HUES64 (cell line): Measurements from ENCODE around the gene CEP57.

ENCODE experiments used
- H3K27ac ChIP-seq: 2 replicates; pipeline ENCODE4 v1.7.0; 2013; ENCODE audit warnings: low read depth, low read length, inconsistent platforms
- H3K27me3 ChIP-seq: 2 replicates; pipeline ENCODE4 v1.6.1; 2013; ENCODE audit warnings: mild to moderate bottlenecking, low read length; ENCODE audit not compliant: insufficient read depth
- H3K36me3 ChIP-seq: 2 replicates; pipeline ENCODE4 v1.6.1; 2013; ENCODE audit warnings: mild to moderate bottlenecking, low read length; ENCODE audit not compliant: insufficient read depth
- H3K4me1 ChIP-seq: 2 replicates; pipeline ENCODE4 v1.6.1; 2013; ENCODE audit warnings: mild to moderate bottlenecking, low read length, moderate library complexity; ENCODE audit not compliant: insufficient read depth
- H3K4me3 ChIP-seq: 2 replicates; pipeline ENCODE4 v1.5.1; 2013; ENCODE audit warnings: mild to moderate bottlenecking, low read length, moderate library complexity
- H3K9ac ChIP-seq: 2 replicates; pipeline ENCODE4 v1.6.1; 2013; ENCODE audit warnings: mild to moderate bottlenecking, low read depth, low read length
- H3K9me3 ChIP-seq: 2 replicates; pipeline ENCODE4 v1.6.1; 2013; ENCODE audit warnings: low read depth, low read length; ENCODE audit not compliant: insufficient read depth
- WGBS: fragments of 150-250, 120-280 bp; methylation state at CpG from one replicate; pipeline ENCODE4 v1.1.7; 2013; ENCODE audit warnings: missing lambda C conversion rate; 5-methylcytosine and 5-hydroxymethylcytosine counted together

Gene CEP57

DNA sequence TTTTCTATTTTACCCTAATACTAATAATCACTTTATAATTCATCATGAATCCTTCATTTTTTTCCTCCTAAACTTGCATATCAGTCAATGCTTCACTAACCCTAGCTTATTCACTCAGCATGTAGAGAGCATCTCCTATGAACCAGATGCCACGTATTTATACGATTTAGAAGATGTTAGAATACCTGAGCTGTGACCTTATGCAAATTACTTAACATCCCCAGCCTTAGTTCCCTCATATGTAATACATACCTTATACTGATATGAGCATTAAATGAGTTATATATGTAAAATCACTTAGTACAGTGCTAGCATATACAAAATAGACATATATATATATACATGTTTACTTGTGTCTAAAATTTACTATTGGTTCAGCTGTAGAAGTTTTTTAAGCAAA is 9.8 kb upstream of the CEP57 start:
- Histone ChIP-seq H3K9ac (no peak overlapping the region), H3K36me3 (peaks cover 98% of the 10 kb centered on the region), H3K27ac (no peak overlapping the region), H3K4me3 (no peak overlapping the region), H3K9me3 (no peaks in the 10 kb centered on the region), H3K4me1 (no peaks in the 10 kb centered on the region), H3K27me3 (no peaks in the 10 kb centered on the region)
- 97% methylated on average over 2 of the region's 2 CpGs for WGBS

DNA sequence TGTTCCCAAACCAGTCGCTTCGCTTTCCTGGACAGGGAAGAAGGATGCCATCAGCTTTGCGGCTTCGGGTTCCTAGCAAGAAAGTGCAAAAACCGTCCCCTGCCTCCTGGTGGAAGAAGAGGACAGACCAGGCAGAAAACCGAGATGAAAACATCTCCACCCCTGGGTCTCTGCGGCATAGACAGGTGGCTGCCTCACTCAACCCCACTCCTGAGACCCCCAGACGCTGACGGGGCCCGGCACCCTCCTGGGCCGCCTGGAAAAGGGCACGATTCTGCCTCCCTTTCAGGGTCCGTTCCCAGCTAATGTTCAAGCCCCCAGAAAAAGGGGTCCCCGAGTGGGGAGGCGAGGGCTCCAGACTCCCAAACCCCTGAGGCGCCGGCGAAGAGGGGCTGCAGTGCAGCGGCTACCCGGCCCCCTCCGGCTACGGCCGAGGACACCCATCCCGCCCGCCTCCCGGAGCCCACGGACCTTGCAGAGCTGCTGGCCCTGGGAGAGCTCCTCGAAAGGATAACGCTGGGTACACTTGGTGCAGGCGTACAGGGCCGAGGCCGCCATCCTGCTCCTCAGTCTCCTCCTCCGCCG is 1.3 kb upstream of the CEP57 start:
- no peaks in the 10 kb centered on the region for H3K27me3 ChIP-seq
- peaks cover 11% of the 10 kb centered on the region for H3K4me1 ChIP-seq
- H3K27ac ChIP-seq, result peak overlapping the region; percentile 96
- peak overlapping the region; percentile 94 for H3K9ac ChIP-seq
- H3K9me3 ChIP-seq, result no peaks in the 10 kb centered on the region
- under 1% methylated on average over 34 of the region's 34 CpGs for WGBS
- peaks cover 38% of the 10 kb centered on the region for H3K36me3 ChIP-seq
- peak overlapping the region; percentile 87 for H3K4me3 ChIP-seq

DNA sequence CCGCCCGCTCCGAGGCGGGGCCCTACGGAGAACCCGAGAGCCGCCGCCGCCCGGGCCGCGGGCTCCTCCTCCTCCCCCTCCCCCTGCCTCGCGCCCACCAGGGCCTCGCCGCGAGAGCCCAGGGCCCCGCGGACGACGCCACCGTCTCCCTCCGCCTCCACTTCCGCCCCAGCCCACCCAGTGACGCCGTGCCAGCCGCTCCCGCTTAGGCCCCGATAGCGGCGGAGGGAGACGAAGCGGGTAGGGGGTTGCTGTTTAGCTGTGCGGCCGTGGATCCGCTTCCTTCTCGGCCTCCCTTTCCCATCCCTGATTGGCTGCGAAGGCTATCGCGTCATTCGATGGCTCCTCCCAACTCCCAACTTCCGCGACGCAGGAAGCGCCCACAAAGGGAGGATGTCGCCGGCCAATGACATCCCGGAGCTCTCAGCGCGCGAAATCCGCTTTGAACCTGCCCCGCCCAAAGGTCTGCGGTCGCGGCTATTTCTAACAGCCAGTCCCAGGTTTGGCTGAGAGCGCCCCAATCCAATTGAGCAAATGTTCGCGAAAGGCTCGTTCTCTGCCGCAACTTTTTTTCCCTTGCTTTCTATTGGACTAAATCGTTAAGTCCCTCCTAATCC is 684 bp upstream of the CEP57 start, which contains the start of gene FAM76B:
Gene FAM76B, minus strand, starts transcription at position 277 of the 617 bp plus-strand sequence. CDS start 304 bp downstream, outside the sequence.
- Histone ChIP-seq H3K9ac (peak within 1 kb of the TSS; percentile 94), H3K36me3 (peaks cover 34% of the 10 kb centered on the region), H3K9me3 (no peaks in the 10 kb centered on the region), H3K27ac (peak within 1 kb of the TSS; percentile 96), H3K4me3 (peak within 1 kb of the TSS; percentile 87), H3K4me1 (peaks cover 11% of the 10 kb centered on the region), H3K27me3 (no peaks in the 10 kb centered on the region)
- WGBS, result 1% methylated on average over 61 of the region's 62 CpGs

DNA sequence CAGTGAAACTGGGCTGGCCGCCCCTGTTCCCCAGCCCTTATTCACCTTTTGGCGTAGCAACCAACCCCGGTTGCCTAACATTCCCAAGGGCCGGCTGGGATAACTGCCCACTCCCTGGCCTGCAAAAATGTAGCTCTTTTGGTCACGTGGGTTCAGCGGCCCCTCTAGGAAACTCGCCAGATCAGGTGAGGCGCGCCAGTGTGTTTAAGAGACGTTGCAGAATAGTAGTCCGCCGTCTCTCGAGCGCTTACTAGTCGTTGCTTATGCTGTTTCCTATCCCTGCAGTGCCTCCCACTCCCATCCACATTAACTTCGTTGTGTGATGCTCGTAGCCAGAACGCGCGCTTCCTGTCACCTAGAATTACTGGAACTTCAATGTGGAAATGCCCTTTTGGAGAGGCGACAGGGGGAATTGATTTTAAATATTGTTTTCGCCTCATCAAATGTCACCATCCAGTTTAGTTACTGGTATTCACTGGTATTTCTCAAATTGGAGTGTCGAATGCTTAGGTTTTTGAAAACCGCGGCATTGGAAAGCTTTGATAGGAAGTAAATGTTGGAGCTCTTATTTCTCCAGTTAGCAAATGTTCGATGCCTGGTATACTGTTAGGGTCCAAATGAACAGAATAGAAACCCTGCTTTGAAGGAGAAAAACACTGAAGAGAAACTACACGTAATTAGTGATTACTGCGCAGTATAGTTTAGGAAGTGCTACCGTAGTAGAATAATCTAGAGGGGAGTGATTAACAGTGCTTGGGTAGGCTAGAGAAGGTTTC is 823 bp downstream of the CEP57 start:
- H3K36me3 ChIP-seq, result peaks cover 19% of the 10 kb centered on the region
- peaks cover 11% of the 10 kb centered on the region for H3K4me1 ChIP-seq
- H3K4me3 ChIP-seq, result peak overlapping the region; percentile 87
- peak overlapping the region; percentile 94 for H3K9ac ChIP-seq
- 3% methylated on average over 29 of the region's 29 CpGs for WGBS
- no peaks in the 10 kb centered on the region for H3K9me3 ChIP-seq
- H3K27me3 ChIP-seq, result no peaks in the 10 kb centered on the region
- peak overlapping the region; percentile 96 for H3K27ac ChIP-seq

DNA sequence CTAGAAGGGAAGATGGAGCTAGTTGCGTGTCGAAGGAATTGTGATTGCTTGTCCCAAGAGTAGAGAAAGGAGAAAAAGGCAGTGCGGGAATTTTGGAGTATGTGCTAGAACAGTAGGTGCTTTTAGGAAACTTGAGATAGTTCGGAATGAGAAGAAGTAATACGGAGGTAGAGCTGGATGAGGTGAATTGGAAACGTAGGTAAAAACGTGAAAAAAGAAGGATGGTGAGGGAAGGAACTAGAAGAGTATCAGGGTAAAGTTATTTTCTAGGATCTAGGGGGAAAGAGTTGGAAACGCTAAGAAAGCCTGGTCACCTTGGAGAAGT is 1.4 kb downstream of the CEP57 start:
- Histone ChIP-seq H3K27me3 (no peaks in the 10 kb centered on the region), H3K27ac (no peak overlapping the region), H3K36me3 (peaks cover 14% of the 10 kb centered on the region), H3K4me1 (peaks cover 11% of the 10 kb centered on the region), H3K9me3 (no peaks in the 10 kb centered on the region), H3K9ac (peak overlapping the region; percentile 94), H3K4me3 (peak overlapping the region; percentile 87)
- WGBS, result 20% methylated on average over 8 of the region's 8 CpGs

DNA sequence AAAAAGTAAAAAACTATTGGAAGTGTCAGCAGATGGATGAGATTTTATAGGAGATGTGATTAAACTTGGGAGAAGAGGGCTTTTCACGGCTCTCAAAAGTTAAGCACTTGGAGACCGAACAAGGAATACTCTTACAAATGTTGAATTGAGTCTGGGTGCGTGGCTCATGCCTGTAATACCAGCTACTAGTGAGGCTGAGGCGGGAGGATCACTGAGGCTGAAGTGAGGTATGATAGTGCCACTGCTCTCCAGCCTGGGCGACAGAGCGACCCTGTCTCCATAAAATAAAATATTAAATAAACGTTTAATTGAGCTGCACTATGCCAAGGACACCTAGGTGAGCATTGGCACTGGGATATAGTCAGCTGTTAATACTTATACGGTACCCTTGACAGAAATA is 1.9 kb downstream of the CEP57 start:
- Histone ChIP-seq H3K27ac (no peak overlapping the region), H3K4me3 (peak overlapping the region; percentile 87), H3K9ac (peak overlapping the region; percentile 94; the same call in 1 of the 2 replicates), H3K27me3 (no peaks in the 10 kb centered on the region), H3K4me1 (peaks cover 11% of the 10 kb centered on the region), H3K36me3 (peaks cover 9% of the 10 kb centered on the region), H3K9me3 (no peaks in the 10 kb centered on the region)
- 93% methylated on average over 8 of the region's 8 CpGs for WGBS

DNA sequence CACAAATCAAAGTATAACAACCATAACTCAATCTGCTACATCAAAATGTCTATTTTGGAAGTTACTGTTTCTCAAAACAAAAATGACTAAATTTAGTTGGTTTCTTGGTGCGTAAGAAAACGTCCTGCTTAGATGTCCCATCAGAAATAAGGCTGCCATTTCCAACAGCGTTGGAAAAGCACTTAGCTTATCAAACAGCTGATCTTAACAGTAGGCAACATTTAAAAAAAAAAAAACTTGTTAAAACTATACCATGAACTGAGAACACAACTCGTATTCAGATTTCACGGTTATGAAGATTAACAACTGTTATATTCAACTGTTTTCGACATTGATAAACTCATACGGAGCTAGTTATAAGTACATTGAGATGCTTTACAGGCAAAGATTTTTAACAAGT is 2.4 kb downstream of the CEP57 start:
- peaks cover 11% of the 10 kb centered on the region for H3K4me1 ChIP-seq
- H3K9ac ChIP-seq, result no peak overlapping the region
- no peaks in the 10 kb centered on the region for H3K27me3 ChIP-seq
- no peak overlapping the region for H3K27ac ChIP-seq
- H3K36me3 ChIP-seq, result peaks cover 4% of the 10 kb centered on the region
- H3K4me3 ChIP-seq, result no peak overlapping the region
- WGBS, result 95% methylated on average over 7 of the region's 7 CpGs
- no peaks in the 10 kb centered on the region for H3K9me3 ChIP-seq

DNA sequence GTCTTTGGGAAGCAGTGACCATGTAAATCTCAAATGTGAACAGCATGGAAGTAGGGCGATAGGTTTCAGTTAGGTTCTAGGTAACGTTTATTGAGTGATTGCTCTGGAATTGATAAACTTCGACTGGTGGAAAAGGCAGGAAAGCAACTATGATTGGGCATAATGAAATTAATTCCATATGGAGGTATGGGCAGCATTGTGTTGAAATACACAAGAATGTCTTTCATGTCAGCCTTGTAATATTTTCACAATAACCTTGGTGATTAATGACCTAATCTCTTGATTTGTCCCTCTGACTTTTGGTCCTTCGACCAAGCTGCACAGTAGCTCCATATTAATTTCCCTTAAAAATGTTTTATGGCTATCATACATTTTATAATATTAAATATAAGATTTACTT is 2.8 kb downstream of the CEP57 start:
- Histone ChIP-seq H3K9me3 (no peaks in the 10 kb centered on the region), H3K27me3 (no peaks in the 10 kb centered on the region), H3K36me3 (no peaks in the 10 kb centered on the region), H3K9ac (no peak overlapping the region), H3K4me3 (no peak overlapping the region), H3K4me1 (peaks cover 11% of the 10 kb centered on the region), H3K27ac (no peak overlapping the region)
- WGBS, result 92% methylated on average over 4 of the region's 4 CpGs

DNA sequence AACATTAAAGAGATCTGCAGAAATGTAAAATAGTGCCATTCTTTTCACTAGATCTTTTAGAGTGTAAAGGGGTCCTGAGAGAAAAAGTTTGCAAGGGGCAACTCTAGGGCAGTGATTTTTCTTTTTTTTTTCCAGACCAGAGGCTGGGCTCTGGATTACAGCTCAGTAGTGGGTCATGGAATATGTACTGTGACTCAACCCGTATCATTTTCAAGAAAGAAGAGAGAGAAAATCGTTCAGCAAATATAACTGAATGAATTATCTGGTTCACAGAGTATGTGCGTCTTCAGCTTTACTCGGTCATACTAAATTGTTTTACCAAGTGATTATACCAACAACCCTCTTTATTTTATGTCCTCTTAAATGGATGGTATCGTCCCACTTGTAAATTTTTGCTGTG is 3.8 kb downstream of the CEP57 start:
- Histone ChIP-seq H3K4me1 (peaks cover 11% of the 10 kb centered on the region), H3K9ac (no peak overlapping the region), H3K36me3 (peaks cover 7% of the 10 kb centered on the region), H3K9me3 (no peaks in the 10 kb centered on the region), H3K27me3 (no peaks in the 10 kb centered on the region), H3K27ac (no peak overlapping the region), H3K4me3 (no peak overlapping the region)
- 90% methylated on average over 4 of the region's 5 CpGs for WGBS

DNA sequence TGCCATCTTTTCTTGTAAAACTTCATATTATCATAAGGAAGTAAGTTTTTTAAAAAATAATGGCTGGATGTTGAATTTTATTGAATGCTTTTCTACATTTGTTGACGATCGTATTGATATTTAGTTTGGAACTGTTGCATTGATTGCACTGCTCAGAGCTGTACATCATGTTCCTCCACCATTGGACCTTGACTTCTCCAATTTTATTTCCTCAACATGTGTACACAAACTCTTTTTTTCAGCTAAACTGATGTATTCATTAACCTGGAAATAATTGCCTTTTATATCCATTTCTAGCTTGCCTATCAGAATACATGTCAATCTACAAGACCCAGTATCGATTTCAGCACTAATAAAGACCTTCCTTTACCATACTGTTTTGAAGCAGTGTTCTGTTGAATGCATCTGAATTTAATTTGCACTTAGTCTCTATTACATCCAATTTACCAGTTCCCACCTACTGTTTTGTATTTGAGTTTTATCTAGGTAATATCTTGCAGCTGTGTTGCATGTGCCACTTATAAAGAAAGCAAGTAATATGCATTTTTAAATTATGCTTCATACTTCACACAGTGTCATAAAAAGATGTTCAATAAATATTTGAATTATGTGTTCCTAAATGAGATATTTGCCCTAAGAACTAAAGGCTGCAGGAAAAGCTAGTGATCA is 5.5 kb downstream of the CEP57 start:
- peaks cover 21% of the 10 kb centered on the region for H3K36me3 ChIP-seq
- peaks cover 11% of the 10 kb centered on the region for H3K4me1 ChIP-seq
- no peak overlapping the region for H3K27ac ChIP-seq
- H3K27me3 ChIP-seq, result no peaks in the 10 kb centered on the region
- WGBS, result 91% methylated on average over 3 of the region's 3 CpGs
- H3K9me3 ChIP-seq, result no peaks in the 10 kb centered on the region
- H3K9ac ChIP-seq, result no peak overlapping the region
- H3K4me3 ChIP-seq, result no peak overlapping the region

DNA sequence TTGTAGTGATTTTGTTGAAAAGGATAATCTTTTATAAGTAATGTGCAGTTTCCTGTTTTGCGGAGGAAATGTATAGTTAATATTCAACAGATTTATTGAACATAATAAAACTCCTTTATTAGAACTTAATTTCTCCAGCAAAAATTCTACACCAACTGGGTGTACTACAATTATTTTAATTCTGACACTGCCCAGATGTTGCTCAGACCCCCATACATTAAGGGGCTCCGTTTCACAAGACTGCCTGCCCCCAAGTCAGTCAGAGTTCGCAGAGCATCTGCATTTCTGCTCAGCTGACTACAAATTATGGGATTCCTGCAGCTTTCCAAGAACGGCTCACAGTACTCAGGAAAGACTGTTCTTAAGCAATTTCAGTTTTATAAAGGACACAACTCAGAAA is 6.2 kb downstream of the CEP57 start:
- Histone ChIP-seq H3K9me3 (no peaks in the 10 kb centered on the region), H3K36me3 (peaks cover 29% of the 10 kb centered on the region), H3K27me3 (no peaks in the 10 kb centered on the region), H3K27ac (no peak overlapping the region), H3K9ac (no peak overlapping the region), H3K4me3 (no peak overlapping the region), H3K4me1 (peaks cover 11% of the 10 kb centered on the region)
- 95% methylated on average over 3 of the region's 4 CpGs for WGBS
